ENCODE measurements around the gene NDUFS3.

DNA sequence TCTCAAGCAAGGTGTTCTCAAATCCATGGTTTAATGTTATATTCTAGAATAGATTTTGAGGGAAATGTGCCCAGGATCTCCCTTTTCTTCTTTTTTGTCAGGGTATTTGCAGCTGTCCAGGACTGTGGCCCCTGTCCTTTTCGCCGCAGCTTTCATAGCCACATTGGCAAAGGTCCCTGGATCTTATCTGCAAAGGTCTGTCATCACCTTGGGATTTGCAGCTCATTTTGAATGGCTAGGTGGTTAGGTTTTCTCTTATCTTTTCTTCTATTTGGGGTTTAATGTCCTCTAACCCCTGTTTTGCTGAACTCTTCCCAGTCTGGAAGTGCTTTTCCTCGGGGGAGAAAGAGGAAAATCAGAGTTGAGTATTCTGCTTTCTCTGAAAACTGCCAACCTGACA lies 27.0 kb downstream of the NDUFS3 start:
- TF ChIP-seq, protein P1, sequence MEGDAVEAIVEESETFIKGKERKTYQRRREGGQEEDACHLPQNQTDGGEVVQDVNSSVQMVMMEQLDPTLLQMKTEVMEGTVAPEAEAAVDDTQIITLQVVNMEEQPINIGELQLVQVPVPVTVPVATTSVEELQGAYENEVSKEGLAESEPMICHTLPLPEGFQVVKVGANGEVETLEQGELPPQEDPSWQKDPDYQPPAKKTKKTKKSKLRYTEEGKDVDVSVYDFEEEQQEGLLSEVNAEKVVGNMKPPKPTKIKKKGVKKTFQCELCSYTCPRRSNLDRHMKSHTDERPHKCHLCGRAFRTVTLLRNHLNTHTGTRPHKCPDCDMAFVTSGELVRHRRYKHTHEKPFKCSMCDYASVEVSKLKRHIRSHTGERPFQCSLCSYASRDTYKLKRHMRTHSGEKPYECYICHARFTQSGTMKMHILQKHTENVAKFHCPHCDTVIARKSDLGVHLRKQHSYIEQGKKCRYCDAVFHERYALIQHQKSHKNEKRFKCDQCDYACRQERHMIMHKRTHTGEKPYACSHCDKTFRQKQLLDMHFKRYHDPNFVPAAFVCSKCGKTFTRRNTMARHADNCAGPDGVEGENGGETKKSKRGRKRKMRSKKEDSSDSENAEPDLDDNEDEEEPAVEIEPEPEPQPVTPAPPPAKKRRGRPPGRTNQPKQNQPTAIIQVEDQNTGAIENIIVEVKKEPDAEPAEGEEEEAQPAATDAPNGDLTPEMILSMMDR (IDR thresholded peaks at IDR 0.05), result no peak
- no peak for TF ChIP-seq ZFX (IDR thresholded peaks at IDR 0.05; ENCODE audit: borderline replicate concordance)
